Mononuclear cell (primary cell): ENCODE data around the gene CFAP119. TPM values are rescaled to one million over a fixed set of nuclear protein-coding genes. Genes with fewer than 3 reads are reported as not detected.

Source experiments
- H3K27me3 ChIP-seq: 2 replicates; pipeline ENCODE4 v1.6.0; 2011; ENCODE audit warnings: low read length, control low read depth; ENCODE audit not compliant: insufficient read depth
- H3K4me1 ChIP-seq: 2 replicates; pipeline ENCODE4 v1.5.1; 2011; ENCODE audit warnings: mild to moderate bottlenecking, low read length, control low read depth; ENCODE audit not compliant: insufficient read depth
- H3K4me3 ChIP-seq: 2 replicates; pipeline ENCODE4 v1.5.1; 2011; ENCODE audit warnings: mild to moderate bottlenecking, low read length, moderate library complexity
- H3K9me3 ChIP-seq: 2 replicates; pipeline ENCODE4 v1.5.1; 2011; ENCODE audit warnings: low read depth, mild to moderate bottlenecking, control low read depth, low read length
- total RNA-seq: library from RNA; depleted of rRNA; stranded (reverse); fragments of >200 nt; gene quantifications from one replicate; pipeline ENCODE4 v1.2.3, GENCODE V29; 2012

CFAP119 gene
- total RNA-seq, 1 donor = 2.2 TPM

DNA sequence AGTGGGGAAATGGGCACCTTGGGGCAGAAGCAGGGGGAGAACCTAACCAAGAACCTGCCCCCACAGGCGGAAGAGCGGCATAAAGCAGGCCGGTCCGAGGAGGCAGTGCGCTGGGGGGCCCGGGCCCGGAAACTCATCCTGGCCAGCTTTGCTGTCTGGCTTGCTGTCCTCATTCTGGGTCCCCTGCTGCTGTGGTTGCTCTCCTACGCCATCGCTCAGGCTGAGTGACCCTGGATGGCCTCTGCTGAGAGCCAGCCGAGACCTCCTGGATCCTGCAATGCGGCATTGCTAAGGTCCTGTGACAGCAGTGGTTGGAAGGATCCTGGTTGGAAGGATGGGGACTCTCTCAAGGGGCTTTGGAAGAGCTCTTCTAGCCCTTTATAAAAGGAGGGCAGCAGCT lies 18.1 kb downstream of the CFAP119 start:
- peaks cover 11% of the 10 kb centered on the region for H3K4me1 ChIP-seq
- no peaks in the 10 kb centered on the region for H3K9me3 ChIP-seq
- H3K4me3 ChIP-seq = no peak overlapping the region
- no peaks in the 10 kb centered on the region for H3K27me3 ChIP-seq

DNA sequence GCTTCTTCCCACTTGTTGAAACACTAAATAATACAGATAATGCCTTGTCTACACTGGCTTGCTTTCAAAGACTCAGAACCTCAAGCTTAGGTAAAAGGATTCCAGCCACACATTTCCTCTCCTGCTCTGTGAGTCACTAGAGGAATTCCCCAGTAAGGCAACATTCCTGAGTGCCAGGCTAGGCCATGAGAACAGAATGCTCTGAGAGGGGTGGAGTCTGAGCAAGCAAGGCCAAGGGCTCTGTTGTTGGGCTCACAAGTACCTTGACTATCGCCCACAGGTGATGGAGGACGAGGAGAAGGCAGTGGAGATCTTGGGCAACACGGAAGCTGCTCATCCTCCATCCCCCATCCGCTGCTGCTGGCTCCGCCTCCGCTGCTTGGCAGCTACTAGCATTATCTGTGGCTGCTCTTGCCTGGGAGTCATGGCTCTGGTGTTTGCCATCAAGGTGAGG lies 20.4 kb downstream of the CFAP119 start:
- H3K9me3 ChIP-seq = no peaks in the 10 kb centered on the region
- H3K4me1 ChIP-seq = no peaks in the 10 kb centered on the region
- no peaks in the 10 kb centered on the region for H3K27me3 ChIP-seq
- no peak overlapping the region for H3K4me3 ChIP-seq

DNA sequence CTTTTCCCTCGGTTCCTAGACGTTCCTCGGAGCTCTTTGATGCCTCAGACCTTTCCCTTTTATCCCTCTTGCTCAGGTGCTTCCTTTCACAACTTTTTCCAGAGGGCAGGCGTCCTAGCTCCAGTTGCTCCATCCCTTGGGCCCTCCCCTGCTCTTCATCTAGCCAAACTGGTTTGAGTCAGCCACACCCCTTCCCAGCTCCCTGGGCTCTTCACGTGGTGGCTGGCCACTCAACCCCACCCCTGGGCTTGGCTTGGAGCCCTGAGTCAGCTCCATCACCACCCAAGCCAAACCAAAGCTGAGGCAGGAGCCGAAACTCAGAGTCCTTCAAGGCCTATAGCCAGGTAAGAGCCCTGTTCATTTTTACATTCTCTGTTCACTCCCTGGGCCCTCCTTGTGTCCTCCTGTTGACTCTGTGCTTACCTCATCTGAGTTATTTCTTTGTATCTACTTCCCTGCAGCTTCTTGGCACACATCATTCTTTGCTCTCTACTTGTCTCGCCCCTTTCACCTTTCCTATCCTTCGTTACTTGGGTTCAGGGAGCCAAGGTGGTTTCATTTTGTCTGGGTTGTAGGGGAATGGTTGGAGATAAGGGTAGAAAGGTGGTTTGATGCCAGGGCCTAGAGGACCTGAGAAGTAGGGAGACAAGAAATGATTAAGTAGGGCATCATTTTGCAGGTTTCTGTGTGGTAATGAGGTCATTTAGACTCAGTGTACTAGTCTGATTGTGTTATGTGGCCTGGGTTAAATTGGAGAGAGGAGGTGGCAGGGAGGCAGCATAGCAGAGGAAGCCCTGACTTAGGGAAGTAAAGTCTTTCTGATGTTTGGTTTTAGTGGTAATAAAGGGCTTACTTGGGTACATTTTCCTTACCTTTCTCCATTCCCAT lies 21.3 kb downstream of the CFAP119 start:
- Histone ChIP-seq H3K9me3 (no peaks in the 10 kb centered on the region), H3K4me3 (no peak overlapping the region), H3K4me1 (no peaks in the 10 kb centered on the region), H3K27me3 (no peaks in the 10 kb centered on the region)

- Histone ChIP-seq H3K4me1 (no peaks in the 10 kb centered on the region), H3K9me3 (no peaks in the 10 kb centered on the region), H3K27me3 (no peaks in the 10 kb centered on the region), H3K4me3 (no peak overlapping the region)
These were observed 22.6 kb downstream of the CFAP119 start for GRCh38 chr16:30738984-30739951.

GRCh38 chr16:30737794-30738648 lies 23.8 kb downstream of the CFAP119 start:
- H3K4me3 ChIP-seq = no peak overlapping the region
- no peaks in the 10 kb centered on the region for H3K4me1 ChIP-seq
- H3K27me3 ChIP-seq = no peaks in the 10 kb centered on the region
- no peaks in the 10 kb centered on the region for H3K9me3 ChIP-seq

DNA sequence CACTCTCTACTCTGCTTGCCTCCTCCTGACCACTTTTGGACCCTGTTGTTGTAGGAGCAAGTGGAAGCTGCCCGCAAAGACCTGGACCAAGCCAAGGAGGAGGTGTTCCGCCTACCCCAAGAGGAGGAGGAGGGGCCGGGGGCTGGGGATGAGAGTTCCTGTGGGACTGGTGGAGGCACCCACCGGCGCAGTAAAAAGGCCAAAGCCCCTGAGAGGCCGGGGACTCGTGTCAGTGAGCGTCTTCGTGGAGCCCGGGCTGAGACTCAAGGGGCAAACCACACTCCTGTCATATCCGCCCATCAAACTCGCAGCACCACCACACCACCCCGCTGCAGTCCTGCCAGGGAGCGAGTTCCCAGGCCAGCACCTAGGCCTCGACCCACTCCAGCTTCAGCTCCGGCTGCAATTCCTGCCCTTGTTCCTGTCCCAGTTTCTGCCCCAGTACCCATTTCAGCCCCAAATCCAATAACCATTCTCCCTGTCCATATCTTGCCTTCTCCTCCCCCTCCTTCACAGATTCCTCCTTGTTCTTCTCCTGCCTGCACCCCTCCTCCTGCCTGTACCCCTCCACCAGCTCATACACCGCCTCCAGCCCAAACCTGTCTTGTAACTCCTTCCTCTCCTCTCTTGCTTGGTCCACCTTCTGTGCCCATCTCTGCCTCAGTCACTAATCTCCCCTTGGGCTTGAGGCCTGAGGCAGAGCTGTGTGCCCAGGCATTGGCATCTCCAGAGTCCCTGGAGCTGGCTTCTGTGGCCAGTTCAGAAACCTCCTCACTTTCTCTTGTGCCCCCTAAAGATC lies 24.7 kb downstream of the CFAP119 start:
- H3K4me3 ChIP-seq = no peak overlapping the region
- H3K4me1 ChIP-seq = no peaks in the 10 kb centered on the region
- no peaks in the 10 kb centered on the region for H3K9me3 ChIP-seq
- no peaks in the 10 kb centered on the region for H3K27me3 ChIP-seq

DNA sequence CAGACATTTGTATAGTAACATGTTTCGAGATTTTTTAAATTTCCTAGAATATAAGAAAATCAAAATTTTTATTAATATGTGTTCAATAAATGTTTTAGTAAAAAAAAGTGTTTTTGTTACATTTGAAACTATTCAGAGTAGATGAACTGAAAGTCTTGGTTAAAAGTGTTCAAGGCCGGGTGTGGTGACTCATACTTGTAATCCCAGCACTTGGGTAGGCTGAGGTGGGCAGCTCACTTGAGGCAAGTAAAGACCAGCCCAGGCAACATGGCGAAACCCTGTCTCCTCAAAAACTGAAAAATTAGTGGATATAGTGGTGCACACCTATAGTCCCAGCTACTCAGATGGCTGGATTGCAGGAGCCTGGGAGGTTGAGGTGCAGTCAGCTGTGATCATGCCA lies 30.5 kb downstream of the CFAP119 start:
- H3K9me3 ChIP-seq = no peaks in the 10 kb centered on the region
- H3K27me3 ChIP-seq = no peaks in the 10 kb centered on the region
- H3K4me3 ChIP-seq = no peak overlapping the region
- H3K4me1 ChIP-seq = peaks cover 12% of the 10 kb centered on the region

DNA sequence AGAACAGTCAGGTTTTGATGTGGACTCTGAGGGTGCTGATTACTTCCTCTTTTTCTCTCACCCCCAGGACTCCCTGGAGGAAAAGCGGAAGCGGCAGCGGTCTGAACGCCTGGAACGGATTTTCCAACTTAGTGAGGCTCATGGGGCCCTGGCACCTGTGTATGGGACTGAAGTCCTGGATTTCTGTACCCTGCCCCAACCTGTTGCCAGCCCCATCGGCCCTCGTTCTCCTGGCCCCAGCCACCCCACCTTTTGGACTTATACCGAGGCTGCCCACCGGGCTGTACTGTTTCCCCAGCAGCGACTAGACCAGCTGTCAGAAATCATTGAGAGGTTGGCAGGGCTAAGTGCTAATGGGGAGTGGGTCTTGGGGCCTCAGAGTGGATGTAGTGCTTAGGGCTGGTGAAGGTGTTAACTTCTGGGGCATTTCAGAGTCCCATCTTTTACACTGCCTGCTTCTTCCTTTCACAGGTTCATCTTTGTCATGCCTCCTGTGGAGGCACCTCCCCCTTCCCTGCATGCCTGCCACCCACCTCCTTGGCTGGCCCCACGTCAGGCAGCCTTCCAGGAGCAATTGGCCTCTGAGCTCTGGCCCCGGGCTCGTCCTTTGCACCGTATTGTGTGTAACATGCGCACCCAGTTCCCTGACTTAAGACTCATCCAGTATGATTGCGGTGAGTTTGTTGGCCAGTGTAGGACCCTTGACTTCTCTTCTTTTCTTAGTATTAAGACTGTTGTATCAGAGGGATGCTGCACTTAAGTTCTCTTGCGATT lies 32.8 kb downstream of the CFAP119 start:
- Histone ChIP-seq H3K27me3 (no peaks in the 10 kb centered on the region), H3K4me1 (peaks cover 32% of the 10 kb centered on the region), H3K9me3 (no peaks in the 10 kb centered on the region), H3K4me3 (no peak overlapping the region)

- Histone ChIP-seq H3K27me3 (no peaks in the 10 kb centered on the region), H3K4me3 (no peak overlapping the region), H3K9me3 (no peaks in the 10 kb centered on the region), H3K4me1 (peaks cover 34% of the 10 kb centered on the region)
These were observed 33.5 kb downstream of the CFAP119 start for GRCh38 chr16:30728321-30728720.

DNA sequence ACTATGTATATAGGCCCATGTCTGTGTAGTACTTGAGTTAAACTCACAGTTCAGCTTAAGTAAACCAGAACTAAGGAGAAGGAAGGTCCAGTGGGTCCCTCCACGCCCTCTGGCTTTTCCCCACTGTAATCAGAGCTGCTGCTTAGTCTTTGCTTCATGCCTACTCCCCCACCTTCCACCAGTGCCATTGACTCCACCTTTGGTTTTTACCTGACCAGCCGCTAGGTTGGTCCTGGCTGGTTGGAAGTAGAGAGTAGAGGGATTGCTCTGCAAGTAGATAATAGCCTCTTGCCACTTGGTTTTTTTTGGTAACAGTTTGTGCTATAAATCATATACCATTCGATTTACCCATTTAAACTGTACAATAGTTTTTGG lies 36.5 kb downstream of the CFAP119 start:
- no peaks in the 10 kb centered on the region for H3K9me3 ChIP-seq
- H3K4me3 ChIP-seq = no peak overlapping the region
- no peaks in the 10 kb centered on the region for H3K27me3 ChIP-seq
- H3K4me1 ChIP-seq = peaks cover 34% of the 10 kb centered on the region

GRCh38 chr16:30724641-30725417 lies 37.0 kb downstream of the CFAP119 start:
- Histone ChIP-seq H3K9me3 (no peaks in the 10 kb centered on the region), H3K4me1 (peaks cover 34% of the 10 kb centered on the region), H3K4me3 (no peak overlapping the region), H3K27me3 (no peaks in the 10 kb centered on the region)

GRCh38 chr16:30723725-30724355 lies 38.0 kb downstream of the CFAP119 start:
- peaks cover 29% of the 10 kb centered on the region for H3K4me1 ChIP-seq
- H3K27me3 ChIP-seq = no peaks in the 10 kb centered on the region
- H3K4me3 ChIP-seq = no peak overlapping the region
- H3K9me3 ChIP-seq = no peaks in the 10 kb centered on the region
